Measurements from ENCODE around the gene NEK2.
"Not testable (repeated sequence)": the region's sequence is repeated elsewhere in the genome, so short reads cannot be mapped to it uniquely, and the experiment has no call there.

The NEK2 gene

GRCh38 chr1:211675230-211676105 is at the start of gene NEK2:
Gene NEK2 (minus strand): TSS chr1:211675621. CDS start chr1:211675479, 142 bp downstream.
- DNase-seq (ENCODE audit: low spot score) = peak; percentile 81

- no peak for DNase-seq (ENCODE audit: low spot score)
Measured at GRCh38 chr1:211724687-211725196, 49.3 kb upstream of the NEK2 start.

GRCh38 chr1:211723273-211723672 is 47.9 kb upstream of the NEK2 start:
- no peak for DNase-seq (ENCODE audit: low spot score)

GRCh38 chr1:211722277-211723175 is 47.1 kb upstream of the NEK2 start:
- no peak for DNase-seq (ENCODE audit: low spot score)

GRCh38 chr1:211716555-211716954 is 41.1 kb upstream of the NEK2 start:
- DNase-seq (ENCODE audit: low spot score) = not testable (repeated sequence)

- no peak for DNase-seq (ENCODE audit: low spot score)
Measured at GRCh38 chr1:211715971-211716370, 40.5 kb upstream of the NEK2 start.

GRCh38 chr1:211714154-211714553 is 38.7 kb upstream of the NEK2 start:
- no peak for DNase-seq (ENCODE audit: low spot score)

GRCh38 chr1:211713231-211713630 is 37.8 kb upstream of the NEK2 start:
- DNase-seq (ENCODE audit: low spot score) = no peak

GRCh38 chr1:211711315-211711705 is 35.9 kb upstream of the NEK2 start:
- DNase-seq (ENCODE audit: low spot score) = no peak

- no peak for DNase-seq (ENCODE audit: low spot score)
Measured at GRCh38 chr1:211710566-211711314, 35.3 kb upstream of the NEK2 start.

GRCh38 chr1:211708926-211709325 is 33.5 kb upstream of the NEK2 start:
- no peak for DNase-seq (ENCODE audit: low spot score)

GRCh38 chr1:211708006-211708405 is 32.6 kb upstream of the NEK2 start:
- DNase-seq (ENCODE audit: low spot score) = no peak

- no peak for DNase-seq (ENCODE audit: low spot score)
Measured at GRCh38 chr1:211705467-211706091, 30.2 kb upstream of the NEK2 start.

GRCh38 chr1:211704543-211704942 is 29.1 kb upstream of the NEK2 start:
- no peak for DNase-seq (ENCODE audit: low spot score)

- DNase-seq (ENCODE audit: low spot score) = peak; percentile 57
Measured at GRCh38 chr1:211703812-211704537, 28.6 kb upstream of the NEK2 start.

- DNase-seq (ENCODE audit: low spot score) = no peak
Measured at GRCh38 chr1:211701733-211702132, 26.3 kb upstream of the NEK2 start.

GRCh38 chr1:211699059-211699458 is 23.6 kb upstream of the NEK2 start:
- DNase-seq (ENCODE audit: low spot score) = no peak

- DNase-seq (ENCODE audit: low spot score) = peak; percentile 78
Measured at GRCh38 chr1:211698161-211699026, 23.0 kb upstream of the NEK2 start.

- DNase-seq (ENCODE audit: low spot score) = no peak
Measured at GRCh38 chr1:211697356-211697755, 21.9 kb upstream of the NEK2 start.
